NOMO-1 treated with DMSO at 0.1 percent for 48 hours (cell line): ENCODE results near the gene SNX2.

Experiments
- DNase-seq: peaks from one replicate; lab custom pipeline; 2025; ENCODE audit not compliant: unreplicated experiment; lab: John Stamatoyannopoulos, UW

The SNX2 gene

DNA sequence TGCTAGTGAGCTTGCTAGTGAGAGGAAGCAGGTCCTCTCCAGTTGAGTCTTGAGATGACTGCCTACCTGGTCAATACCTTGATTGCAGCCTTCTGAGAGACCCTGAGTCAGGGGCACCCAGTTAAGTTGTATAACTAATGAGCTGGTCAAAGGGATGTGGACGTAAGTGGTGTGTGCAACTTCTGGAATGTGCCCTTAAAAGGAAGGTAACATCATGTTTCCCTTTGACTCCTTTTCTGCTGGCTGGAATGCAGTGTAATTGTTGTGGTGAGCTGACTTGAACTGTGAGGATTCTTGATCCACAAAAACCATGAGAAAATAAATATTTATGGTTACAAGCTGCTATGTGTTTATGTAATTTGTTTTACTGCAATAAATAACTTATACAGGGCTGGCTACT is 2.4 kb upstream of the SNX2 start:
- no peak for DNase-seq

DNA sequence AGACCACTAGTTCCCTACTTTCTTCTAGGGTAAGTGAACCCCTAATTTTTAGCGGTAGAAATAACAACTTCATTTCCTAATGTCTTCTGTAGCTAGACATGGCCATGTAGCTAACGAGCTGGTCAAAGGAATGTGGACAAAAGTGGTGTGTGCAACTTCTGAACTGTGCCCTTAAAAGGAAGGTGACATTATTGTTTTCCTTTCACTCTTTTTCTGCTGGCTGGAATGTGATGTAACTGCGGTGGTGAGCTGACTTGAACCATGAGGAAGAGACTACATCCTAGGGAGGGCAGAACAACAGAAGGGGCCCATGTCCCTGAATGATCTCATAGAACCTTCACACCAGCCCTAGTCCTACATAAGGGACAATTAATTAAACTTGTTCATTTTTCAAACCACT is 1.3 kb upstream of the SNX2 start:
- DNase-seq, result peak; percentile 54

DNA sequence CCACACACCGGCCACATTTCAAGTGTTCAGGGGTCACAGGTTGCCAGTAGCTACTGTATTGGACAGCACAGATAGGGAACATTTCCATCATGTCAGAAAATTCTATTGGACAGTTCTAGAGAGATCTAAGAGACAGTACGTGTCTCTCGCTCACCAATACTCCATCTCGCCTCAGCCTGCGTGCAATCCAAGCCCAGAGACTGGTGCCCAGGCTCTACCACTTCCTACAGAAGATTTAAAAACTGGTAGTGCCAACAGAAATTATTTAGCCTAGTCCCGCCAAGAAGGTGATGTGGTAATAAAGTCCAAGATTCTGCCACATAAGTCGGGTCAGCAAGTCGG is 390 bp upstream of the SNX2 start:
- DNase-seq, result no peak

DNA sequence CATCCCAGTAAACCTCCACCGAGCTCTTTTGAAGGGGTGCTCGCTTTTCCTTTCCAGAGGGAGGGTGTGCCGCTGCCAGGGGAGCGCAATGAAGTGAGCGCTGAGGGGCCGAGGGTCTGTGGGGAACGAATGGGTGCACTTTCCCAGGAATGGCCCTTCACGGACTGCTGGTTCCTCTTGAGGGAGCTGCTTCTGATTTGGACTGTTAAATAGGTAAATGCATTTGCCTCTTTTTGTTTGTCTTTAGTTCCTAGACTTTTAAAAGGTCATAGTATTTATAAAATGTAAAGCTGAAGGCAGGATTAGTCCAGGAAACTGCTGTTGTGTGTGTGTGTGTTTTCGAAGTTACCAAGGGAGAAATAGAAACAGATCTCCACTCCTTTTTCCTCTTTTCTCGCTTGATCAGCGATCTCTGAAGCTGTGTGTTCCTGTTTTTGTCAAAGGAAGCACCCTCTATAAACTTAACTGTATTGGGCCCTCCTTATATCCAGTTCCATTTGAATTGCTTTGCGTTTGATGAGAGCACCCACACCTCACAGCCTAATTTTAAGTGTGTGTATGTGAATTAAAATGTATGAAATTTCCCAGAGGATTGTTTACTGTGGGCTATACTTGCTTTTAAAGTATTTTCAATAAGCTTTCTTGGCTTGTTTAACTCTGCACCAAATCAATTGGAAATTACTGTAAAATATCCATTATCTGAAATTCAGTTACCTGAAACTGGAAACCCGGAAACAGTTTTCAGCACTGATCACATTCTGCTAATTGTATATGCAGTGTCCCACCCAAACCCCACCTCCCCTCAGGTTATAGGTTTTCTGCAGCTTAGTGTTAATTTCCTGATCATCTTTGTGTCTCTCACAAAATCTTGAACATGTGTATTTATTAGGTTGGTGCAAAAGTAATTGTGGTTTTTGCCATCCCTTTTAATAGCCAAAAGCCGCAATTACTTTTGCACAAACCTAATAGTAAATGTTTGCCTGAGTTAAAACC is 966 bp downstream of the SNX2 start:
- DNase-seq, result peak; percentile 81

DNA sequence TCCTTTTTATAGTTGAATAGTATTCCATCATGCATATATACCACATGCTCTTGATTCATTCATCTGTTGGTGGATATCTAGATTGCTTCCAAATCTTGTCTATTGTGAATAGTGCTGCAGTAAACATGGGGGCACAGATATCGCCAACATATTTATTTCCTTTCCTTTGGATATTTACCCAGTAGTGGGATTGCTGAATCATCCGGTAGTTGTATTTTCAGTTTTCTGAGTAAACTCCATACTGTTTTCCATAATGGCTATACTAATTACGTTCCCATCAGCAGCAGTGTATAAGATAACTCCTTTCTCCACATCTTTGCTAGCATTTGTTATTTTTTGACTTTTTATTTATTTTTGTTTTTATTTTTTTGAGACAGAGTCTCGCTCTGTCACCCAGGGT is 3.3 kb downstream of the SNX2 start:
- no peak for DNase-seq

DNA sequence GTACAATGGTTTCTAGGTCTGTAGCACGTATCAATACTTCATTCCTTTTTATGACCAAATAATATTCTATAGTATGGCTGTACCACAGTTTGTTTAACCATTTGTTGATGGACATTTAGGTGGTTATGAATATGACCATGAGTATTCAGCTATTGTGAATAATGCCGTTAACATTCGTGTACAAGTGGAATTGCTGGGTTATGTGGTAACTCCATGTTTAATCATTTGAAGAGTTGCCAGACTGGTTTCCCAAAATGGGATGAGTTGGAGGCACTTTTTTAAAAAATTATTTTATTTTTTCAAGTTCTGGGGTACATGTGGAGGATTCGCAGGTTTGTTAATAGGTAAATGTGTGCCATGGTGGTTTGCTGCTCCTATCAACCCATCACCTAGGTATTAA is 4.6 kb downstream of the SNX2 start:
- DNase-seq, result no peak

DNA sequence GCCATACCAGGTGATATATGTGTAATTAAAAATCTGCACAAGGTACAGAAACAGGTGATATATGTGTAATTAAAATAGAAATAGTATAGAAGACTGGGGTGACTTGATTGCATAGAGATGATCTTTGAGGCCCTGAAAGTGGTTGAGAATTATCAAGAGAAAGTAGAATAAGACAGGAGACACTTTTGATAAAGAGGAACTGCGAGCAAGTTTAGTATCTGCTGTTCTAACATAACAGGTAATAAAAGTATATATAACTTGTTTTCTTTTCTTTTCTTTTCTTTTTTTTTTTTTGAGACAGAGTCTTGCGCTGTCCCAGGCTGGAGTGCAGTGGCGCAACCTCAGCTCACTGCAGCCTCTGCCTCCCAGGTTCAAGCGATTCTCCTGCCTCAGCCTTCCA is 5.4 kb downstream of the SNX2 start:
- DNase-seq, result peak; percentile 26

DNA sequence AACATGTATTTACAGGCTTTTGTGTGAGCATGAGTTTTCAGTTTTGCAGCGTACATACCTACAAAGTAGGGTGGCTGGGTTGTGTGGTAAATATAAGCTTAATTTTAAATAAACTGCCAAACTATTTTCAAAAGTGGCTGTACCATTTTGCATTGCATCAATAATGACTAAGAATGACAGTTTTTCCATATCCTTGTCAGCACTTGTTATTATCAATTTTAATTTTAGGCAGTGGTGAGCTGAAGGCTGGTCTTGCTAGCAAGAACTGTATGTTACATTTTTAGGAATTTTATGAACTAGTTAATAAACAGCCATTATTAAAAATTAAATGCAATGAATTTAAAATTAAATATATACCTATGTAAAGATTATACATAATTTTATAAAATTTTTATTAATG is 6.6 kb downstream of the SNX2 start:
- no peak for DNase-seq

DNA sequence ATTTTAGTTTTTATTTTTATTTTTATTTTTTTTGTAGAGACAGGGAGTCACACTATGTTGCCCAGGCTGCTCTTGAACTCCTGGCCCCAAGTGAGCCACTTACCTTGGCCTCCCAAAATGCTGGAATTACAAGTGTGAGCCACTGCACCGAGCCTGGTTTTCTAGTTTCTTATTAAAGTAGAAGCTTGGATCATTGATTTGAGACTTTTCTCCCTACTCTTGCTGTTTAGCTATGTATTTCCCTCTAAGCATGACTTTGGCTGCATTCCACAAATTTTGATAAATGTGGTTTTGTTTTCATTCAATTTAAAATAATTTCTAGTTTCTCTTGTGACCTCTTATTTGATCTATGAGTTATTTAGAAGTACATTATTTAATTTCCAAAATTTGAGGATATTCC is 10.4 kb downstream of the SNX2 start:
- no peak for DNase-seq

DNA sequence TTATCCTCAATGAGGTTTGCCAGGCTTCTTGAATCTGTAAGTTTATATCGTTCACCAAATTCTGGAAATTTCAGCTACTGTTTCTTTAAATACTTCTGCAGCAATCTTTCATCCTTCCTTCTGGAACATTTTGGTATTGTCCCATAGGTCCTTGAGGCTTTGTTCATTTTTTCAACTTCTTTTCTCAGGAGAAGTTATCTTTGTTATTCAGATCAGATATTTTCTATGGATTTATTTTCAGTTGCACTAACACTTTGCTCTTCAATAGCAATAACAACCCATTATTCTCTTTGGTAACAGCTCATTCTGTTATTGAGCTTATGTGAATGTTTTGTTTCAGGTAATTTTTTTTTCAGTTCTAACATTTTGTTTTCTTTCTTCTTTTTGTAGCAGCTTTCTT is 13.5 kb downstream of the SNX2 start:
- DNase-seq, result no peak

DNA sequence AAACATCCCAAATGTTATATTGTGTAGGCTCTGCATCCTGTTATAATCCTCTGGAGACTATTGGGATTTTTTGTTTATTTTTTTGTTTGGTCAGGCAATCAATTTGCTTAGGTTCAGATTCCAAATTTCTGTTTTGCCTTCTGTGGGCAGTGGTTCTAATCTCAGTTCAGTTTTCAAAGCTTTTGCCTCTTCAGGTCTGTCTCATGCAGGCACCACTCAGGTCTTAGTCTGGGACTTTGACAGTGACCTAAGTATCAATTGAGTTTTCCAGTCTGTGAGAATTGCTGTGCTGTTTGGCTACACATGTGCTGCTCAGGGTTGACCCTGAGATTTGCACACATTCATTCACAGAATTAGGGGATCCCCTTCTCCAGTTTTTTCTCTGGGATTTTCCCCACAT is 14.1 kb downstream of the SNX2 start:
- DNase-seq, result no peak

DNA sequence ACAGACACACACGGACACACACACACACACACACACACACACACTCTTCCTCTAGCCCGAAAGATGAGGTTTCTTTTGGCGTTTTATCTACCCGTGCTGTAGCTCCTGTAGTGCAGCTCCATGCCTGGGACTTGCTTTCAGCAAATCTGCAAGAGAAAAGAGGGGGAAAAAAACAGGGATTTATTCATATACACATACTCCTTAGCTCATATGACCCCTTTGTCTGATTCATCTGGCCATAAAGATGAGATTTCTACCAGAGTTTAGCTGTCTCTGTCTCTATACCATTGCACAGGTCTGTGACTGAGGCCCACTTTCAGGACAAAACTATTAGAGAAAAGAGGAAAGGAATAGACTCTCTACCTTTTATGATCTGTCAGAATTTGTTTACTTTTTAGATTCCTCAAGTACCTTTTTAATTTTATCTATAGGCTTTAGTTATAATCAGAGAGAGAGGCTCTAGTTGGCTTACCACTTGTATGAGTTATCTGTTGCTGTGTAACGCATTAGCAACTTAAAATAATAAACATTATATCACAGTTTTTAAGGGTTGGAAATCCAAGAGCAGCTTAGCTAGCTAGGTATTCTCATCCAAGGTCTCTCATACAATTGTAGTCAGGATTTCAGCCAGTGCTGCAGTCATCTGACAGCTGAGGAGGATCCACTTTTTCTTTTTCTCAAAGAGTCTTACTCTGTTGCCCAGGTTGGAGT is 14.7 kb downstream of the SNX2 start:
- DNase-seq, result no peak

DNA sequence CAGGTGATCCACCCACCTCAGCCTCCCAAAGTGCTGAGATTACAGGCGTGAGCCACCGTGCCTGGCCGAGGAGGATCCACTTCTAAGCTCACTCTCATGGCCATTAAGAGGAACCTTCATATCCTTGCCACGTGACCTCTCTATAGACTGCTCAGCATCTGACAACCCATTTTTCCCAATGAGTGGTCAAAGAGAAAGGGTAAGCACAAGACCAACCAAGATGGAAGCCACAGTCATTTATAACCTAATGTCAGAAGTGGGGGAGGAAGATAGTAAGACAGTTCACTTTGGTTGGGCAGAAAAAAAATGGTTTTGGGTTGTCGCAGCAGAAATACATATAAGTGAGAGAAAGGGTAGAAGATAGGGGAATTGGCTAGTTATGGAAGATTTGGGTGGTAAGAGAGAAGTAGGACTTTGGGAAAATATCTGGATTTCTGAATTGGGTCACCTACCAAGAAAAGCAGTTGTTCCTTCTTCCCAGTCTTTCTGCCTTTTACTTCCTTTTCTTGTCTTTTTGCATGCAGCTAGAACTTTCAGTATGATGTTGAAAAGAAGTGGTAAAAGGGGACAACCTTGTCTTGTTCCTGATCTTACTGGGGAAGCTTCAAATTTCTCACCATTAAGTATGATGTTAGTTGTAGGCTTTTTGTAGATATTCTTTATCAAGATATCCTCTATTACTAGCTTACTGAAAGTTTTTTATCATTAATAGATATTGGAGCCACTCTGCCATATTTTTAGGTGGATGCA is 15.6 kb downstream of the SNX2 start:
- no peak for DNase-seq

DNA sequence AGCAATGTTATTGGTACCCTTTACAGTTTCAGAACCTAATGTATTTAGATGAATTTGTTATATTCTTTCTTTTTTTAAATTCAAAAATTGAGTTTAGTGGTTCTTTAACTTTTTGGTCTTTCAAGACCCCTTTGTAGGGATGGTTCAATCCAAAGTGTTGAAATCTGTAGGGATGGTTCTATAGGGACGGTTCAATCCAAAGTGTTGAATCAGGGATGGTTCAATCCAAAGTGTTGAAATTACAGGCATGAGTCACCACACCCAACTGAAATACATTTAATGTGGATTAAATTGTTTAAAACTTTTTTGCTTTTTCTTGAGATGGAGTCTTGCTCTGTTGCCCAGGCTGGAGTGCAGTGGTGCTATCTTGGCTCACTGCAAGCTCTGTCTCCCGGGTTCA is 30.6 kb downstream of the SNX2 start:
- DNase-seq, result no peak

DNA sequence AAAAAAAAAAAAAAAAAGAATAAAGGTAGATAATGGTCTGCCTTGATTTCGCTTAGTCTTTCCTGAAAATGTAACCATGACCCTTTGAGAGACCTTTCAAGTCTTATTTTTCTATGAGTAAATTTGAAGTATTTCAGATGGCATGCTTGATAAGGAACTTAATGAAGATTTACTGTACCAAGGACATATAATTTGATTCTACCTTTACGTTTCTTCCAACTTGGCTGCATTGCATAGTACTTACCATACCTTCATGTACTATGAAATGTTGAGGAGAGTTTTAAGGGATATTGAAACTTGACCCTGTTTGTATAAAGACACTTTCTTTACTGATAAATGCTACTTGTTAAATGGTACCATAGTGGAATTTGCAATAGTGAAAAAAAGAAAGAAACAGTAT is 35.5 kb downstream of the SNX2 start:
- DNase-seq, result no peak

DNA sequence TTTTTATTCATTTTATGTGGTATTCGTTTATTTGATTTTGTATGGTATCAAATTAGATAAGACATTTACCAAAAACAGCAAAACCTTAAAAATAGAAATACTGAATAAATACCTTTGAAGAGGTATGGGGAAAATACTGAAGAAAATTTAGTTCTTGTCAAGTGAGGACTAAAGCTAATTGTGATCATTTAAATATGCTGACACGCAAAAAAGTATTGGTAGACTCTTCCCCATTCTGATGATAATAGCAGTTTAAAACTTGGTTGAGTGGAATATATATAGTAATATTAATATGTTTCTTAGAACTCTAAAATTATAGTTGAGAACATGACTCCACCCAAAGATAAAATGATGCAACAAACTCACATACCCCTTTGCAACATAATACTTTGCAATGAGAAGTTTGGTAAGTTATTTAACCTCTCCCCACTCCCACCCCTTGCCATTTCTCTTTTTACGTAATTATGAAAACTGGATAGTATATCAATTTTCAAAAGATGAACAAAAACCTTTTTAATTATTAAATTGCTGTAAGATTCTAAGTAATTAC is 40.4 kb downstream of the SNX2 start:
- no peak for DNase-seq

DNA sequence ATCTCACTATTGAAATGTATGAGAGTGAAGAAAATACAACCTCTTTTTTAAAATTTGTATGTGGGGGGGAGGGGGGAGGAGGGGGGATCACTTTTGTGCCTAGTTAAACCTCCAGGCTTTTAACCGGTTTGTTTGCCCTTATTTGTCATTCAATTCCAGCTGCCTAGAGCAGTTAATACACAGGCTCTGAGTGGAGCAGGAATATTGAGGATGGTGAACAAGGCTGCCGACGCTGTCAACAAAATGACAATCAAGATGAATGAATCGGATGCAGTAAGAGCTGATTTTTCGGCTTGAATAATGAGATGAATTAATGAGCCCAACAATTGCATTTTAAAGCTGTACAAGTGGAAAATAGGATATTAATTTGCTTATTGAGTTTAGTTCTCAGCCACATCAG is 41.9 kb downstream of the SNX2 start:
- DNase-seq, result no peak

DNA sequence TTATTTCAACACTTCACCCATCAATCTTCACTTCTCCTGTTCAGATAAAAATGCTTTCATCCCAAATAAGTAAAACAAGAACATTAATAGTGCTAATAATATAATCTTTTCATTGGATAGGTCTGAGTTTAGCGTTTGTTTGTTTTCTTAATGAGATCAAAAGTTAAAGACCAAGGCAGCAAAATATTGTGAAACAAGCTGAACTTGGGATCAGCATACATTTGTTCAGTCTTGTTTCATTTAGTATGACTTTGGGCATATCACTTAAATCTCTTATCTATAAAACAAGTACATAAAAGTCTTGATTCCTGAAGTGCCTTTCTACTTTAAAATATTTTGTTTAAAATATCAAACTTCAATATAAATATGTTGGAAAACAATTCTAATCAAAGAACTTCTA is 57.1 kb downstream of the SNX2 start:
- DNase-seq, result no peak

DNA sequence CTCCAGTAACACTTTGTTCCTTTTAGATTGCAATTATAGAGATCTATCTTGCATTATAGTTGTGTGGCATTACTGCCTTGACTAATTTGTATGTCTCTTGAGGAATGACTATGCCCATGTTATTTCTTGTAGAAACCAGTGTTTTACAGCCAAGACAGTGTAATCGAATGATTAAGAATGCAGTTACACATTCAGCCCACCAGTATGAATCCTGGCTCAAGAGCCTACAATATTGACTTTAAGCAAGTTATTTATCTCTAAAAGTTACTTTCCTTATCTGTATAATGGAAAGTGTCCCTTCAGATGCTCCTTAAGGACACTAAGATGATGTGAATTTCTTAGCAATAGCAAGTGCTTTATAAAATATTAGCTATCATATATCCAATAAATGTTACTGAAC is 60.8 kb downstream of the SNX2 start:
- DNase-seq, result no peak

DNA sequence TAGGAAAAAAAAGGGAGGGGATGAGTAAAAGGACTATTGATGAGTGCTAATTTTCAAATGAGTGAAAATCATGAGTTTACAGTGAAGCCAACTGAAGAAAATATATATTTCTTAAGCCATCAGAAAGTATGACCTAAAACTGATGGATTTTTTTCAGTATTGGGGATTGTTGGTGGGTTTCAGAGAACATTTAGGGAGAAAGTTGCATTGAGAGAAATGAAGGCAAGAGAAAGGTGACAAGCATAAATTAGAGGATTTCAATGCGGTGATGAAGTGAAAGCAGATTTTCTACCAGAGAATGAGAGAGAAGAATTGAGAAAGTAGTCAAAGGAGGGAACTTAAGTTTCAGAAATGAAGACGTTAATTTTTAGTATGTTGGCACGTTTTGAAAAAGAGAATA is 62.1 kb downstream of the SNX2 start:
- no peak for DNase-seq

DNA sequence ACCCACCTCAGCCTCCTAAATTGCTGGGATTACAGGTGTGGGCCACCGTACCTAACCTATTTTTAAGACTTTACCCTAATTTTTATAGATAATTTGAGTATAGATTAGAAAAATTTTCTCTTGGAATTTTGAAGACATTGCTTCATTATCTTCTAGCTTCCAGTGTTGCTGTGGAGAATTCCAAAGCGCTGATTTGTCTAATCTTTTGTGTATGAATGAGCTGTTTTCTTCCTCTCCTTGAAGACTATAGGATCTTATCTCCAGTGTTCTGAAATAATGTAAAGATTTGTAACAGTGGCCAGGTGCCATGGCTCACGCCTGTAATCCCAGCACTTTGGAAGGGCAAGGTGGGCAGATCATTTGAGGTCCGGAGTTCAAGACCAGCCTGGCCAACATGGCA is 64.9 kb downstream of the SNX2 start:
- no peak for DNase-seq
